ENCODE results near the gene RABGEF1. TPM values are rescaled to one million over a fixed set of nuclear protein-coding genes. Genes with fewer than 3 reads are reported as not detected.

Gene RABGEF1
- total and polyA plus RNA-seq, 11 donors: 5.7 to 21.2 (median 19.0) TPM

GRCh38 chr7:66731986-66732385 lies 8.5 kb upstream of the RABGEF1 start:
- Histone ChIP-seq H3K4me3 (no peak overlapping the region), H3K27ac (no peak overlapping the region), H3K4me1 (peaks cover 0 to 2% (median 0%) of the 10 kb centered on the region in 12 donors), H3K36me3 (peaks cover 0 to 21% (median 3%) of the 10 kb centered on the region in 9 donors), H3K27me3 (no peaks in the 10 kb centered on the region), H3K9me3 (peaks cover 0 to 17% (median 6%) of the 10 kb centered on the region in 12 donors)
- intact Hi-C loops (cut with DNase I): no loop called here
- DNase-seq (no peak), ATAC-seq (peak in 1 of 4 donors; percentile 17)
- WGBS, 4 donors: 76 to 82% (median 78%) methylated on average over 5 to 11 of the region's 11 CpGs
- no peak for TF ChIP-seq POLR2A (IDR thresholded peaks at IDR 0.05)
- TF ChIP-seq CTCF (IDR thresholded peaks at IDR 0.05): no peak

- Histone ChIP-seq H3K27ac (no peak overlapping the region), H3K9me3 (peaks cover 0 to 17% (median 6%) of the 10 kb centered on the region in 12 donors), H3K4me1 (peaks cover 0 to 6% (median 0%) of the 10 kb centered on the region in 12 donors), H3K36me3 (peaks cover 0 to 21% (median 3%) of the 10 kb centered on the region in 9 donors), H3K27me3 (no peaks in the 10 kb centered on the region), H3K4me3 (no peak overlapping the region)
- WGBS, 4 donors: 87 to 92% (median 91%) methylated on average over 9 of the region's 9 CpGs
- TF ChIP-seq CTCF (IDR thresholded peaks at IDR 0.05): no peak
- TF ChIP-seq POLR2A (IDR thresholded peaks at IDR 0.05): no peak
- DNase-seq: no peak
- intact Hi-C loops (cut with DNase I): no loop called here
- ATAC-seq: no peak
These were observed 8.1 kb upstream of the RABGEF1 start for GRCh38 chr7:66732439-66732838.

- ATAC-seq (no peak), DNase-seq (no peak)
- TF ChIP-seq CTCF (IDR thresholded peaks at IDR 0.05): no peak
- no peak for TF ChIP-seq POLR2A (IDR thresholded peaks at IDR 0.05)
- Histone ChIP-seq H3K27me3 (no peaks in the 10 kb centered on the region), H3K4me1 (peaks cover 0 to 9% (median 0%) of the 10 kb centered on the region in 12 donors), H3K36me3 (peaks cover 0 to 21% (median 3%) of the 10 kb centered on the region in 9 donors), H3K27ac (no peak overlapping the region), H3K4me3 (no peak overlapping the region), H3K9me3 (peaks cover 0 to 17% (median 6%) of the 10 kb centered on the region in 12 donors)
- WGBS, 4 donors: 83 to 91% (median 88%) methylated on average over 6 of the region's 6 CpGs
- intact Hi-C loops (cut with DNase I): no loop called here
These were observed 6.5 kb upstream of the RABGEF1 start for GRCh38 chr7:66734006-66734405.

GRCh38 chr7:66735154-66735553 lies 5.4 kb upstream of the RABGEF1 start:
- ATAC-seq: no peak
- peaks cover 0 to 21% (median 3%) of the 10 kb centered on the region in 9 donors for H3K36me3 ChIP-seq
- no peak for DNase-seq
- no peak overlapping the region for H3K27ac ChIP-seq
- peaks cover 0 to 17% (median 6%) of the 10 kb centered on the region in 12 donors for H3K4me1 ChIP-seq
- intact Hi-C loops (cut with DNase I): loop anchor here in 1 of 10 donors (5.0 kb wide), 1 partner anchor 53 kb away; no protein-coding TSS in a partner anchor
- TF ChIP-seq POLR2A (IDR thresholded peaks at IDR 0.05) (no peak), CTCF (IDR thresholded peaks at IDR 0.05) (no peak)
- H3K9me3 ChIP-seq: peaks cover 0 to 17% (median 6%) of the 10 kb centered on the region in 12 donors
- no peak overlapping the region for H3K4me3 ChIP-seq
- no peaks in the 10 kb centered on the region for H3K27me3 ChIP-seq
- 89 to 94% (median 92%) methylated on average over 3 of the region's 3 CpGs for WGBS, 4 donors
